Thymus (tissue), 11 donors: ENCODE measurements around the gene EPHA6. TPM values are rescaled to one million over a fixed set of nuclear protein-coding genes. Genes with fewer than 3 reads are reported as not detected.

Experiments
- DNase-seq, 9 donors: peaks; one replicate each; pipeline ENCODE4 v3.0.0-alpha.2; 2013; ENCODE audit warnings: low spot score in 9 of 9, low read depth in 6 of 9, missing footprints in 1 of 9
- H3K27ac ChIP-seq, 2 donors: one replicate each; pipeline ENCODE4 v1.5.1; 2013; ENCODE audit warnings: control low read depth in 1 of 2, low read depth in 1 of 2, low read length in 1 of 2, mild to moderate bottlenecking in 1 of 2, moderate library complexity in 1 of 2
- H3K27me3 ChIP-seq, 2 donors: one replicate each; pipeline ENCODE4 v1.5.1; 2013; ENCODE audit warnings: low read length in 1 of 2; ENCODE audit not compliant: control insufficient read depth in 2 of 2, insufficient read depth in 1 of 2
- H3K36me3 ChIP-seq, 2 donors: one replicate each; pipeline ENCODE4 v1.5.1; 2013; ENCODE audit warnings: low read length in 1 of 2, mild to moderate bottlenecking in 1 of 2, moderate library complexity in 1 of 2; ENCODE audit not compliant: control insufficient read depth in 2 of 2, insufficient read depth in 2 of 2
- H3K4me1 ChIP-seq, 2 donors: one replicate each; pipeline ENCODE4 v1.5.1; 2013; ENCODE audit warnings: low read length in 2 of 2; ENCODE audit not compliant: control insufficient read depth in 2 of 2, insufficient read depth in 2 of 2
- H3K4me3 ChIP-seq, 2 donors: one replicate each; pipeline ENCODE4 v1.5.1; 2013; ENCODE audit warnings: low read length in 2 of 2, control low read depth in 1 of 2, mild to moderate bottlenecking in 1 of 2
- H3K9me3 ChIP-seq, 2 donors: one replicate each; pipeline ENCODE4 v1.5.1; 2013; ENCODE audit warnings: low read length in 1 of 2, mild to moderate bottlenecking in 1 of 2; ENCODE audit not compliant: control insufficient read depth in 2 of 2, insufficient read depth in 1 of 2
- WGBS: extraction: QIAGEN DNeasy Blood & Tissue Kit; methylation state at CpG from one replicate; pipeline ENCODE4 v1.1.7; 2013; 5-methylcytosine and 5-hydroxymethylcytosine counted together
- polyA plus RNA-seq: library from polyadenylated mRNA; stranded (reverse); fragments of 200-250 nt; gene quantifications from one replicate; pipeline ENCODE4 v1.2.3, GENCODE V29; 2013
- total RNA-seq: library from RNA; stranded (reverse); fragments of 120-200 nt; gene quantifications from one replicate; pipeline ENCODE4 v1.2.4, GENCODE V29; 2013
- donor health status: healthy.

The EPHA6 gene
- total and polyA plus RNA-seq, 2 donors, result 0.09 to 1.3 TPM

- Histone ChIP-seq H3K4me3 (no peak overlapping the region), H3K9me3 (no peaks in the 10 kb centered on the region), H3K4me1 (no peaks in the 10 kb centered on the region), H3K36me3 (no peaks in the 10 kb centered on the region), H3K27me3 (no peaks in the 10 kb centered on the region), H3K27ac (no peak overlapping the region)
- 71% methylated on average over 4 of the region's 4 CpGs for WGBS
- DNase-seq, result no peak
These were observed 291.7 kb downstream of the EPHA6 start for GRCh38 chr3:97105989-97106651.

GRCh38 chr3:97106652-97106989 lies 292.2 kb downstream of the EPHA6 start:
- H3K36me3 ChIP-seq, result no peaks in the 10 kb centered on the region
- H3K27me3 ChIP-seq, result no peaks in the 10 kb centered on the region
- H3K9me3 ChIP-seq, result no peaks in the 10 kb centered on the region
- WGBS, result 92% methylated on average over 4 of the region's 4 CpGs
- H3K27ac ChIP-seq, result no peak overlapping the region
- no peak overlapping the region for H3K4me3 ChIP-seq
- H3K4me1 ChIP-seq, result no peaks in the 10 kb centered on the region
- no peak for DNase-seq

- Histone ChIP-seq H3K4me3 (no peak overlapping the region), H3K27me3 (no peaks in the 10 kb centered on the region), H3K36me3 (no peaks in the 10 kb centered on the region), H3K9me3 (no peaks in the 10 kb centered on the region), H3K4me1 (no peaks in the 10 kb centered on the region), H3K27ac (no peak overlapping the region)
- no peak for DNase-seq
- WGBS, result 96% methylated on average over 1 of the region's 1 CpG
These were observed 293.7 kb downstream of the EPHA6 start for GRCh38 chr3:97108136-97108535.

GRCh38 chr3:97111244-97111643 lies 296.9 kb downstream of the EPHA6 start:
- Histone ChIP-seq H3K27ac (no peak overlapping the region), H3K36me3 (no peaks in the 10 kb centered on the region), H3K9me3 (no peaks in the 10 kb centered on the region), H3K27me3 (no peaks in the 10 kb centered on the region), H3K4me3 (no peak overlapping the region), H3K4me1 (no peaks in the 10 kb centered on the region)
- 100% methylated on average over 1 of the region's 1 CpG for WGBS
- DNase-seq, result no peak

GRCh38 chr3:97121386-97121785 lies 307.0 kb downstream of the EPHA6 start:
- WGBS, result 28% methylated on average over 1 of the region's 1 CpG
- no peak for DNase-seq
- Histone ChIP-seq H3K27ac (no peak overlapping the region), H3K4me1 (no peaks in the 10 kb centered on the region), H3K27me3 (no peaks in the 10 kb centered on the region), H3K36me3 (no peaks in the 10 kb centered on the region), H3K4me3 (no peak overlapping the region), H3K9me3 (no peaks in the 10 kb centered on the region)

GRCh38 chr3:97125902-97126499 lies 311.6 kb downstream of the EPHA6 start:
- 62% methylated on average over 4 of the region's 4 CpGs for WGBS
- DNase-seq, result no peak
- H3K27me3 ChIP-seq, result no peaks in the 10 kb centered on the region
- H3K27ac ChIP-seq, result no peak overlapping the region
- no peaks in the 10 kb centered on the region for H3K36me3 ChIP-seq
- H3K4me1 ChIP-seq, result no peaks in the 10 kb centered on the region
- H3K9me3 ChIP-seq, result no peaks in the 10 kb centered on the region
- H3K4me3 ChIP-seq, result no peak overlapping the region

- no peaks in the 10 kb centered on the region for H3K9me3 ChIP-seq
- H3K27me3 ChIP-seq, result no peaks in the 10 kb centered on the region
- DNase-seq, result no peak
- no peaks in the 10 kb centered on the region for H3K4me1 ChIP-seq
- WGBS, result 93% methylated on average over 1 of the region's 1 CpG
- H3K36me3 ChIP-seq, result no peaks in the 10 kb centered on the region
- H3K4me3 ChIP-seq, result no peak overlapping the region
- no peak overlapping the region for H3K27ac ChIP-seq
These were observed 317.1 kb downstream of the EPHA6 start for GRCh38 chr3:97131476-97131875.

- Histone ChIP-seq H3K27me3 (no peaks in the 10 kb centered on the region), H3K9me3 (peaks cover 0 to 12% of the 10 kb centered on the region in 2 donors), H3K4me3 (no peak overlapping the region), H3K27ac (no peak overlapping the region), H3K36me3 (no peaks in the 10 kb centered on the region), H3K4me1 (no peaks in the 10 kb centered on the region)
- no peak for DNase-seq
These were observed 324.6 kb downstream of the EPHA6 start for GRCh38 chr3:97138914-97139541.

- 91% methylated on average over 2 of the region's 2 CpGs for WGBS
- H3K27ac ChIP-seq, result no peak overlapping the region
- no peaks in the 10 kb centered on the region for H3K27me3 ChIP-seq
- DNase-seq, result no peak
- no peaks in the 10 kb centered on the region for H3K9me3 ChIP-seq
- H3K4me3 ChIP-seq, result no peak overlapping the region
- no peaks in the 10 kb centered on the region for H3K4me1 ChIP-seq
- no peaks in the 10 kb centered on the region for H3K36me3 ChIP-seq
These were observed 334.5 kb downstream of the EPHA6 start for GRCh38 chr3:97148931-97149330.
